NCI-H2081 (cell line): ENCODE results near the gene COASY.

Source experiments
- DNase-seq, 2 experiments: peaks; one replicate each; lab custom pipeline; 2025; lab: John Stamatoyannopoulos, UW

COASY gene

GRCh38 chr17:42561897-42562387 lies at the start of gene COASY:
TSS of gene COASY (plus strand) at chr17:42562148. CDS start at chr17:42562623, 475 bp downstream.
- DNase-seq: peak; percentile 98 to 99

DNA sequence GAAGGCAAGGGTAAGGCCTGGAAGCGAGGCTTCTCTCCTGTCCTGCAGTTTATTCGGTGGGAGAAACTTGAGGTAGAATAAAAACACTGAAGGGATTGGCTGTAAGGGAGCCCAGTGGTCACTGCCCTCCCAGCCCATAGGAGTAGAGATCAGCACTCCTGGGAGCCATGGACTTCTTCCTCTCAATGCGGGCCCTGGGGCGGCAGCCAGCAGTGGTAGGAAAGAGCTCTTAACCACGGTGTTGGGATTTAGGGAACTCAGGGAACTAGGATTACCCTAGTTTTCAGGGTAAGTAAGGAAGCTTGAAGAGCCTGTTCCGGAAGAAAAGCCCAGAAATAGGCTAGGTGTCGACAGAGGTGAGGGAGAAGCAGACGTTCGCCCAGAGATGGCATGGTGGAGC lies 49.7 kb upstream of the COASY start:
- DNase-seq: no peak

DNA sequence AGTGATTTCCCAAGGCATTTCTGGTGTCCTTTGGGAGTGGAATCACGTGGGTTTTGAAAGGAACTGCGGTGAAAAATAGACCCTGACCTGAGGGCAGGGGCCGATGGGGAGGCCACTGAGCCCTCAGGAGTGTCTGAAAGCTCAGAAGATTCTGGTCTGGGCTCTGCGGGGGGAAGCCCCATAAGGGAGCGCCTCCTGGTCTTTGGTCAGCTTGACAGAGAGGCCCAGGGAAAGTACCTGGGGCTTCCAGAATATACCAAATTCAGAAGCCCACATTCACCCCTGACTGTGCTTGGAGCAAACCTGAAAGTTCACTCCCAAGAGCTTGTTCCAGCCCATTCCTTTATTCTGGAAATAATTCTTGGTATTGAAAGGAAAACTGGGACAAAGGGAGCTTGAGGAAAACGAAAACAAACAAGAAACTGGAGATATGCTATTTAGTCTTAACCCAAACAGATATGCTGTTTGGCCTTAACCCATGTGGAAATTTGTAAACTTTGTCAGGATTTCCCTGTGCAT lies 49.2 kb upstream of the COASY start:
- no peak for DNase-seq

GRCh38 chr17:42513686-42514085 lies 48.3 kb upstream of the COASY start:
- no peak for DNase-seq

- DNase-seq: no peak
Observed at GRCh38 chr17:42514279-42514678, 47.7 kb upstream of the COASY start.

DNA sequence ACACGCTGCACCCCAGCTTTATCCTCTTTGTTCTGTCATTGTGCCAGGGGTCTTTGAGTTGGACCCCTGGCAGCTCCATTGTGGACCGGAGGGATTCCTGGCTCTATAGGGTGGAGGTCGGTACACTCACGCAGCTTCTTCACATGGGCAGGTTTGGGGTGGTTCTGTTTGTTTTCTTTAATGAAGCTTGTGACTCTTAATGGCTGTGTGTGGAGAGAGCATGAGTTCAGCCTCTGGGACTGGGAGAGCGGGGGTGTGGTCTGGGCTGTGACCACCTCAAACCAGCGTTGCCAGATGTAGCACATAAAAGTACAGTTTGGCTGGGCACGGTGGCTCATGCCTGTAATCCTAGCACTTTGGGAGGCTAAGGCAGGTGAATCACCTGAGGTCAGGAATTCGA lies 47.1 kb upstream of the COASY start:
- DNase-seq: no peak

DNA sequence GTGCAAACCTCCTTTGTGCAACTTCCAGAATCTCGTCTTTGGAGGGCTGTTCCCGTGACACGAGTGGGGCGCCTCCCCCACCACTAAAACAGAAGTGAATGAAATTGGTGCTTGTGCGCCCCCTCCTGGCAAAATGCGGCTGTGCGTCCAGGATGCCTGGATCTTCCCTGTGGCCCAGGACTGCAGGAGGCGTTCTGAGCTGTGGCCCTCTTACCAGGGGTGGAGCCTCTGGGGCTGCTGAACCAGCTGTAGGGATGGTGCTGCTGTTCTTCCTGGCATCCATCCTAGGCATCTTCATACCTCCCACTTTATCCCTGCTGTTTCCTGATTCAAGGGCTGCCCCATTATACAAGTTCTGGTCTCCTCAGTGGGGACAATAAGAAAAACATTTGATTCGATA lies 44.4 kb upstream of the COASY start:
- peak; percentile 69 to 72 for DNase-seq

GRCh38 chr17:42518046-42518754 lies 43.7 kb upstream of the COASY start:
- no peak for DNase-seq

GRCh38 chr17:42518755-42519545 lies 43.0 kb upstream of the COASY start:
- peak; percentile 19 to 20 for DNase-seq

GRCh38 chr17:42519546-42520491 lies 42.1 kb upstream of the COASY start:
- no peak for DNase-seq

- DNase-seq: no peak
Observed at GRCh38 chr17:42520540-42520951, 41.4 kb upstream of the COASY start.

- no peak for DNase-seq
Observed at GRCh38 chr17:42521036-42521435, 40.9 kb upstream of the COASY start.

DNA sequence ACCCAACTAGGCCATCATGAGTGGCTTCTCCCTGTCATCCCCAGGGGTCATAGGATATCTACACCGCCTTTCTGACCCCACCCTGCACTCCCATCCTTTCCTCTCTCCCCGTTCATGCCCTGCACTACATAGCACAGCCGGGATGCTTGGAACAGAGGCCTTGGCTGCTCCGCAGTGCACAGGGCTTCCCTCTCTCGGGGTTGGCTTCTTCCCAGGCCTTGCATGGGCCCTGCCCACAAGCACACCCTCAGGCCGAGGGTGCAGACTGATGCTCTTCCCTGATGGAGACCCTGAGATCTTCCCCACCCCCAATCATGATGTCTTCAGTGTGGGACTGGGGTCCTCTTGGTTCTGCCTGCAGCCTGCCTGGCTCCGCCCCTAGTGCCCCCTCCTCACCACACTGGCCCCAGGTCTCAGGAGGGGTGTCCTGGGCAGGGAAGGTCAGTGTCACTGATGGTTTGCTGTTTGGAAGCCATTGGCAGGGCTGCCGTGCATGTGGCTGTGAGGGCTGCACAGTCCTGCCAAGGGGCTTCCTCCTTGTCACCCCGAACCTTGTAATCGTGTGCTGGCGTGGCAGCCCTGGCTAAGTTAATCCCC lies 40.2 kb upstream of the COASY start:
- DNase-seq: no peak

- DNase-seq: no peak
Observed at GRCh38 chr17:42522263-42522790, 39.6 kb upstream of the COASY start.

GRCh38 chr17:42522798-42523278 lies 39.1 kb upstream of the COASY start:
- no peak for DNase-seq

GRCh38 chr17:42525221-42525620 lies 36.7 kb upstream of the COASY start:
- DNase-seq: no peak

DNA sequence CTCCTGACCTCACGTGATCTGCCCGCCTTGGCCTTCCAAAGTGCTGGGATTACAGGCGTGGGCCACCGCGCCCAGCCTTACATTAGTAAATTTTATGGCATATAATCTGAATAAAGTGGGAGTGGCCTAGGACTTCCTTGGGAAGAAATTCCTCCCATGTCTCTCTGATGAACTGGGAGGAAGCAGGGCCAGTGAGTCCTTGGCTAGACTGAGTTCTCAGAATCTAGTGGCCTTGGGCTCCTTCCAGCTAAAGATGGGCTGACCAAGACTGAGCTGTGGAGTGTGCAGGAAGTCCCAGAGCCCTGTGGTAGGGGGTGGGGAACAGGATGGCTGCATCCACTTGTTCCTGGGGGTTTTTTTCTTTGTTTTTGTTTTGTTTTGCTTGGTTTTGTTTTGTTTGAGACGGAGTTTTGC lies 35.9 kb upstream of the COASY start:
- no peak for DNase-seq

DNA sequence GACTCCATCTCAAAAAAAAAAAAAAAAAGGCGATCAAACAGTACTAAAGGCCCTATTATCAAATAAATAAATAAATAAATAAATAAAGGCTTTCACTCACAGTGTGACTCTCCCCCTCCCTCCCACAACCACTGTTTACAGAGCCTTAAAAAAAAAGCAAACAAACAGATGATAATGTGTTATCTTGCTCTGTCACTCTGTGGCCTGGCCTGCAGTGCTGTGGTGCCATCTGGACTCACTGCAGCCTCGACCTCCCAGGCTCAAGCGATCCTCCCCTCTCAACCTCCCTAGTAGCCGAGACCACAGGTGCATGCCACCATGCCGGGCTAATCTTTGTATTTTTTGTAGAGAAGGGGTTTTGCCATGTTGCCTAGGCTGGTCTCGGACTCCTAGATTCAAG lies 34.0 kb upstream of the COASY start:
- DNase-seq: no peak

DNA sequence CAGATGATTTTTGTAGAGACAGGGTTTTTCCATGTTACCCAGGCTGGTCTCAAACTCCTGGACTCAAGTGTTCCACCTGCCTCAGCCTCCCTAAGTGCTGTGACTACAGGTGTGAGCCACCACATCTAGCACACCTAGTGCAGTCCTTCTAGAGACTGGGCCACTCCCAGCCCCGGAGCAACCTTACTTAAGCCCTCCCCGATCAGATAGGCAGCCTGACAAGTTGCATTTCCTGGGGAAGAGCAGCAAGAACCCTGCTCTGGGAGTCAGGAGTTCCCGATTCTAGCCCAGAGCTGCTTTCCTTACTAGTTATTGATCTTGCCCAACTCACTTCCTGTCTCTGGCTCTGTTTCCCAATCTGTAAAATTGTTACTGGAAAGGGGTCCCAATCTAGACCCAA lies 32.9 kb upstream of the COASY start:
- DNase-seq: no peak

- DNase-seq: peak in 1 of 2 experiments; percentile 24
Observed at GRCh38 chr17:42530952-42531454, 30.9 kb upstream of the COASY start.
